Hematopoietic multipotent progenitor cell treated with erythropoietin and hydrocortisone succinate and interleukin-3 and kit ligand, for 8 days (in vitro differentiated cells): ENCODE results near the gene PAIP2.
"Not testable (repeated sequence)": the region's sequence is repeated elsewhere in the genome, so short reads cannot be mapped to it uniquely, and the experiment has no call there.

ENCODE experiments used
- DNase-seq: peaks from one replicate; pipeline ENCODE4 v3.0.0-alpha.2; 2015

The PAIP2 gene

GRCh38 chr5:139379626-139380449 is 38.2 kb downstream of the PAIP2 start:
- no peak for DNase-seq

GRCh38 chr5:139381837-139382761 is 40.4 kb downstream of the PAIP2 start:
- DNase-seq = no peak

GRCh38 chr5:139382807-139383206 is 41.2 kb downstream of the PAIP2 start:
- no peak for DNase-seq

- no peak for DNase-seq
Measured at GRCh38 chr5:139383275-139383992, 41.8 kb downstream of the PAIP2 start, which contains the start of gene SLC23A1. Gene SLC23A1, minus strand, starts transcription at chr5:139383297. Its CDS starts 44 bp downstream, at chr5:139383253.

DNA sequence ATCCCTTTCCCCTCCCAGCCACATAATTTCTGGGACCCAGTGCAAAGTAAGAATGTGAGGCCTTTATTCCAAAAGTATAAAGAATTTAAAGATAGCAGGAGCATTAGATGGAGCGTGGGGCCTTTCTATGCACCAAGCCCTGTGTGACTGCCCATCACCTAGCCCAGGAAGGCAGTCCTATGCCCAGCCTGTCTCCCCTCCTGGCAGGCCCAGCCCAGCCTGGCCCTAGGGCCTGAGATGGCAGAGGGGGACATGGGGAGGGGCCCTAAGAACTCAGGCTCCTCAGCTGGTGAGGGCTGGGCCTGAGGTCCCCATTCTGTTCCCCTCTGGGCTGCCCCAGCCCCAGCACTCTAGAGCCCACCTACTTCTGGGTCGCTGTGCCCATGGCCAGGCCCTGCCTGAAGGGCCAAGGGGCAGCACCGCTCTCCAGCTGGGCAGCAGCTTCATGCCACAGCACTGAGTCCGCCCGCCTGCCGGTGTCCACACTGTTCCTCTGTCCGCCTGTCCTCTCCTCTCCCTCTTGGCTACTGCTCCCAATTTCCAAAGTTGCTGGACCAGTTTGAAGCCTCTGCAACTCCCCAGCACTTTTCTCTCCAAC is 42.4 kb downstream of the PAIP2 start:
- no peak for DNase-seq

DNA sequence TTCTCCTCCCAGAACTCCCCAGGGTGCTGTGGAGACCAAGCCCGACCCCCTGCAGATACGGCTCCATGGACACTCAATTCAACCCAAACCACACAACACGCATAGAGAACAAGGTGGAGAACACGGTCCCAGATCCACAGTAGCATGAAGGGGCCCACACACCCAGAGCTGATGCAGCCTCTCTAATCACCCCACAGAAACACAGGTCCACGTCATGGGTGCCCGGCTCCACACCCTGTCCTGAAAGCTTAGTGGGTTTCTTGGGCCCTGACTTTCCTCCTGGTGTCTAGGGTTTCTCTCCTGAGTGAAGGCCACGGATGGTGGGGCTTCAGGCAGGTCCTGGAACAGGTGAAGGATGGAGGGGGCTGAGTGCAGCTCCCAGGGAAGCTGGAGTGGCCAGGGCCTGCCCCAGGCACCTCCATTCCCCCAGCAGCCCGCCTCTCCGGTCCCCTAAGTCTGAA is 43.0 kb downstream of the PAIP2 start:
- no peak for DNase-seq

- peak; percentile 60 for DNase-seq
Measured at GRCh38 chr5:139385061-139386049, 43.7 kb downstream of the PAIP2 start.

- DNase-seq = no peak
Measured at GRCh38 chr5:139386050-139386438, 44.4 kb downstream of the PAIP2 start.

DNA sequence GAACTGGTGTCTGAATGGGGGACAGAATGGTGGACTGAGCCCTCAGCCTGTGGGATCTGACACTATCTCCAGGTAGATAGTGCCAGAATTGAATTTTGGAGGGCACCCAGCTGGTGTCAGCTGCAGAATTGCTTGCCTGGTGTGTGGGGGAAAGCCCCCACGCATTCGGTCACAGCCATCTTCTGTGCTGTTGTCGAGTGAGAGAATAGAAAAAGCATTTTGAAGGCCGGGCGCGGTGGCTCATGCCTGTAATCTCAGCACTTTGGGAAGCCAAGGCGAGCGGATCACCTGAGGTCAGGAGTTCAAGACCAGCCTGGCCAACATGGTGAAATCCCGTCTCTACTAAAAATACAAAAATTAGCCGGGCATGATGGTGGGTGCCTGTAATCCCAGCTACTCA is 45.3 kb downstream of the PAIP2 start:
- DNase-seq = not testable (repeated sequence)

DNA sequence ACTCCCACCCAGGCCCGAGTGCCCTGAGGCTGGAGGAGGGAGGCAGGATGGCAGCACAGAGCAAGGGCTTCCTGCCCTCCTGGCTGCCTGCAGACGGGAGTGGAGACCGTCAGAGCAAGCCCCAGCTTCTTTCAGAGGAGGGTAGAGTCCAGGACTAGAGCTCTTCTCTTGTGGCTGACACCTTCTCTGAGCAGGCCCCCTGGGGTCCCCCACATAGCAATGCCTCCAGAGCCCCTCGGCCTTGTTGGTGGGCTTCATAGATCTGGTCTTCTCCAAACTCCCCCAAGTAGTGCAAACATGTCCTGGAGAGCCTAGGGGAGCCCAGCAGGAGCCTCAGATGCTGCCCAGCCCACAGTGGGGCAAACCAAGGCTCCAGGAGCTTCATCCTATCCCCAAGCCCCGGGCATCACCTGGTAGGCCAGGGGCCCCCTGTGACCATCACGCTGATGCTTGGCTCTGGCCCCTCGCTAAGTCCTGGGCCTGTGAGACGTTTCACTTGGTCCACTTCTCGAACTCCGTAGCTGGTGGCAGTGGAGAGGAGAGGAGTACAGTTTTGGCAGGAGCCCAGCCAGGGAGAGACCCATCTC is 46.0 kb downstream of the PAIP2 start:
- no peak for DNase-seq

DNA sequence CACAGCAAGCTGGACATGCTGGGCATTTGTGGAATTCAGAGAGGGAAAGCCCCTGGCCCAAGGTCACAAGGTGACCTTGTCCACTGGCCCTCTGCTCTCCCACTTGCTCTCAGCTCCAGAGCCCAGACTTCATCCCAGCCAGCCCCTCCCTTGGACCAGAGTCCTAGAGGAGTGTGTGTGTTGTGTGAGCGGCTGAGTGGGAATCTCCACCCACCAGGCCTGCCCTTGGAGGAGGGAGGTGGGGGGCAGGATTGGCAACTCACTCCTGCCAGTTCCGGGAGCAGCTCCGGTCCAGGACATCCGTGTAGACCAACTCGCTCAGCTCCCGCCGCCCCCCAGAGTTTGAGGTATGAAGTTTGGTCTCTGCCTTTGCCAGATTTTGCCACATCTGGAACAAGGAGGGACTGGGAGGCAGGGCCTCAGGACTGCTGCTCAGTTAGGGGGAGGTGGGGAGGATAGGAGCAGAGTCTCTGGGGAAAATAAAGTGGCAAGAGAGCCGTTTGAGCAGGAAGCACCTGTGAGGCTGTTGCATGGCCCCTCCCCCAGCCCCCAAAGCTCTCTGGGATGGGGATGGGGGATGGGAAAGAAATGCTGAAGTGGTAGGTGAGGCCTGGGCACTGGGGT is 46.7 kb downstream of the PAIP2 start:
- no peak for DNase-seq

GRCh38 chr5:139389701-139390638 is 48.3 kb downstream of the PAIP2 start, which contains the start of gene MZB1:
Gene MZB1, minus strand, starts transcription at chr5:139389913. Its CDS starts 57 bp downstream, at chr5:139389856.
- no peak for DNase-seq

- DNase-seq = no peak
Measured at GRCh38 chr5:139390639-139391569, 49.2 kb downstream of the PAIP2 start.

GRCh38 chr5:139391570-139392323 is 50.1 kb downstream of the PAIP2 start:
- no peak for DNase-seq

DNA sequence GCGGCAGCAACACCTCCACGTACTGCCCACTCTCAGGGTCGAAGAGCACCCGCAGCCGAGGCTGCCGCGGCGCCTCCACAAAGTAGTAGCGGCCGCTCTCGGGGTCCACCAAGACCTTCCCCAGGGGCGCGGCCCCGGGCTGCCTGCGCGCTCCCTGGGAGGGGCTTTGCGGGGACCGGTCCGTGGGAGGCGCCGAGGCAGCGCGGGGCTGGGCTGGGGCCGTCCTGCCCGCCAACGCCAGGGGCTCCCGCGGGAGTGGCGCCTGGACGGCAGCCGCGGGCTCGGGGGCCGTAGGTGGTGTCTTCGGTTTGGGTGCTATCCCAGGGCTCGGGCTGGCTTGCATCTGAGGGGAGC is 50.6 kb downstream of the PAIP2 start:
- DNase-seq = no peak

- DNase-seq = peak; percentile 69
Measured at GRCh38 chr5:139392678-139393496, 51.2 kb downstream of the PAIP2 start.
